ENCODE results near the gene C1QTNF8.

- TF ChIP-seq POLR2AphosphoS5 (IDR thresholded peaks at IDR 0.05) = no peak
- TF ChIP-seq CTCF (IDR thresholded peaks at IDR 0.05) = no peak
- no peak for TF ChIP-seq POLR2A (IDR thresholded peaks at IDR 0.05)
These were observed 53.8 kb downstream of the C1QTNF8 start for GRCh38 chr16:1042049-1042744.

Measured in prostate gland (tissue), 2 donors.